Astrocyte (in vitro differentiated cells and primary cell): ENCODE measurements around the gene AK8.

Source experiments
- CTCF ChIP-seq: IDR thresholded peaks from 2 replicates; pipeline ENCODE4 v1.5.1; 2011; ENCODE audit warnings: low read depth, mild to moderate bottlenecking, inconsistent platforms, low read length, moderate library complexity; ENCODE audit not compliant: insufficient read depth
- EZH2 ChIP-seq: IDR thresholded peaks from 2 replicates; pipeline ENCODE4 v1.6.1; 2012; ENCODE audit warnings: mild to moderate bottlenecking, low read length, inconsistent platforms; ENCODE audit not compliant: insufficient read depth

GRCh38 chr9:132834343-132834742 lies 43.7 kb downstream of the AK8 start:
- no peak for TF ChIP-seq CTCF
- TF ChIP-seq EZH2 = no peak
